H1 (cell line): ENCODE results near the gene STEAP4. TPM values are rescaled to one million over a fixed set of nuclear protein-coding genes. Genes with fewer than 3 reads are reported as not detected.

Source experiments
- CTCF ChIA-PET: fragments of 300-600 bp; sonication (Branson Sonifier 250); formaldehyde crosslinking; loops from one replicate; lab custom pipeline; 2021; ENCODE audit not compliant: partially characterized antibody; lab: Charles Lee
- POLR2A ChIA-PET: fragments of 300-600 bp; sonication (Branson Sonifier 250); formaldehyde crosslinking; loops from one replicate; lab custom pipeline; 2021; ENCODE audit warnings: inconsistent platforms; ENCODE audit not compliant: partially characterized antibody; lab: Charles Lee
- DNase-seq, 2 experiments: peaks; one replicate each; pipeline versions ENCODE4 v3.0.0 to v3.0.0-alpha.2; 2010 to 2022; ENCODE audit warnings: low spot score in 2 of 2, low read depth in 1 of 2, mixed read lengths in 1 of 2
- FAIRE-seq: peaks from 2 replicates; lab custom pipeline; 2011; peaks lifted over from hg19 to GRCh38; lab: Jason Lieb, UNC
- H2AFZ ChIP-seq: 2 replicates; pipeline ENCODE4 v1.8.1; 2012; ENCODE audit warnings: low read length, inconsistent platforms
- H2AK5ac ChIP-seq: 2 replicates; pipeline ENCODE4 v1.6.1; 2013; ENCODE audit warnings: low read depth, low read length
- H2BK120ac ChIP-seq: replicated peaks from 2 replicates; pipeline ENCODE3; 2013; ENCODE audit warnings: low read depth, low read length, inconsistent platforms
- H2BK12ac ChIP-seq: 2 replicates; pipeline ENCODE4 v1.6.1; 2013; ENCODE audit warnings: low read depth, low read length
- H2BK15ac ChIP-seq: 2 replicates; pipeline ENCODE4 v1.6.1; 2013; ENCODE audit warnings: low read length
- H2BK20ac ChIP-seq: 2 replicates; pipeline ENCODE4 v1.6.1; 2013; ENCODE audit warnings: low read length
- H2BK5ac ChIP-seq: 2 replicates; pipeline ENCODE4 v1.6.1; 2013; ENCODE audit warnings: low read depth, low read length
- H3K14ac ChIP-seq: 2 replicates; pipeline ENCODE4 v1.6.1; 2013; ENCODE audit warnings: inconsistent platforms; ENCODE audit not compliant: insufficient read length
- H3K18ac ChIP-seq: 2 replicates; pipeline ENCODE4 v1.6.1; 2013; ENCODE audit warnings: low read length; ENCODE audit errors: extremely low read depth
- H3K23ac ChIP-seq: 2 replicates; pipeline ENCODE4 v1.6.1; 2013; ENCODE audit warnings: inconsistent platforms; ENCODE audit not compliant: insufficient read length
- H3K23me2 ChIP-seq: 2 replicates; pipeline ENCODE4 v1.6.1; 2013; ENCODE audit warnings: low read depth, low read length
- H3K27ac ChIP-seq: 2 replicates; pipeline ENCODE4 v1.6.1; 2011; ENCODE audit warnings: low read depth, low read length, inconsistent platforms
- H3K27me3 ChIP-seq, 4 experiments: replicated peaks in 1 of 4; 1 replicate in 1 of 4; 2 replicates in 3 of 4; pipeline versions ENCODE4 v1.6.1 to v1.8.1; 2011 to 2013; ENCODE audit warnings: low read length in 3 of 4, mild to moderate bottlenecking in 3 of 4, inconsistent platforms in 2 of 4, mixed read lengths in 2 of 4, moderate library complexity in 1 of 4; ENCODE audit not compliant: control insufficient read depth in 3 of 4, insufficient read depth in 3 of 4; ENCODE audit errors: extremely low read depth in 1 of 4
- H3K36me3 ChIP-seq, 4 experiments: 2 replicates each; pipeline versions ENCODE4 v1.6.1 to v1.8.1; 2011 to 2013; ENCODE audit warnings: mild to moderate bottlenecking in 4 of 4, low read length in 3 of 4, moderate library complexity in 2 of 4, control low read depth in 1 of 4, inconsistent platforms in 1 of 4; ENCODE audit not compliant: insufficient read depth in 4 of 4, control insufficient read depth in 2 of 4
- H3K4ac ChIP-seq: replicated peaks from 2 replicates; pipeline ENCODE3; 2013; ENCODE audit warnings: low read length, low read depth, mixed read lengths, inconsistent platforms; ENCODE audit not compliant: insufficient read length
- H3K4me1 ChIP-seq, 4 experiments: replicated peaks in 1 of 4; 1 replicate in 1 of 4; 2 replicates in 3 of 4; pipeline versions ENCODE4 v1.6.1 to v1.8.1; 2011 to 2013; ENCODE audit warnings: low read length in 3 of 4, inconsistent platforms in 2 of 4, mixed read lengths in 1 of 4; ENCODE audit not compliant: insufficient read depth in 4 of 4, control insufficient read depth in 3 of 4
- H3K4me2 ChIP-seq, 2 experiments: 2 replicates each; pipeline versions ENCODE4 v1.6.1 to v1.8.1; 2011 to 2013; ENCODE audit warnings: low read depth in 2 of 2, low read length in 2 of 2, control low read depth in 1 of 2, inconsistent platforms in 1 of 2, mild to moderate bottlenecking in 1 of 2; ENCODE audit not compliant: insufficient read depth in 1 of 2
- H3K4me3 ChIP-seq, 4 experiments: fragments of 200-600, 300-600 bp in 1 of 4; sonication (generic), shearing (Covaris generic), sonication (Bioruptor Twin) in 1 of 4; 2 replicates each; pipeline versions ENCODE4 v1.5.1 to v1.8.1; 2011 to 2016; ENCODE audit warnings: low read length in 4 of 4, low read depth in 3 of 4, control low read depth in 2 of 4, inconsistent platforms in 2 of 4, mild to moderate bottlenecking in 2 of 4, mixed read lengths in 1 of 4, moderate library complexity in 1 of 4; ENCODE audit not compliant: insufficient read depth in 2 of 4; ENCODE audit errors: extremely low read depth in 1 of 4
- H3K56ac ChIP-seq: replicated peaks from 2 replicates; pipeline ENCODE3; 2013; ENCODE audit warnings: low read depth, mild to moderate bottlenecking, mixed read lengths, low read length, inconsistent platforms; ENCODE audit not compliant: insufficient read length
- H3K79me1 ChIP-seq: 2 replicates; pipeline ENCODE4 v1.6.1; 2013; ENCODE audit warnings: low read depth, low read length, control low read depth
- H3K79me2 ChIP-seq, 2 experiments: 2 replicates each; pipeline versions ENCODE4 v1.6.1 to v1.8.1; 2012 to 2013; ENCODE audit warnings: low read length in 2 of 2, mild to moderate bottlenecking in 2 of 2, inconsistent platforms in 1 of 2; ENCODE audit not compliant: insufficient read depth in 2 of 2, control insufficient read depth in 1 of 2
- H3K9ac ChIP-seq, 4 experiments: replicated peaks in 1 of 4; 1 replicate in 1 of 4; 2 replicates in 3 of 4; pipeline versions ENCODE4 v1.6.1 to v1.8.1; 2011 to 2013; ENCODE audit warnings: low read depth in 3 of 4, low read length in 3 of 4, control low read depth in 2 of 4, mild to moderate bottlenecking in 2 of 4, moderate library complexity in 2 of 4, inconsistent platforms in 1 of 4; ENCODE audit errors: extremely low read depth in 1 of 4
- H3K9me3 ChIP-seq, 2 experiments: 2 replicates each; pipeline versions ENCODE4 v1.6.1 to v1.8.1; 2012 to 2013; ENCODE audit warnings: mild to moderate bottlenecking in 2 of 2, moderate library complexity in 2 of 2, control low read depth in 1 of 2, inconsistent platforms in 1 of 2, low read depth in 1 of 2, low read length in 1 of 2, mixed read lengths in 1 of 2; ENCODE audit not compliant: insufficient read depth in 2 of 2
- H4K20me1 ChIP-seq, 2 experiments: replicated peaks in 1 of 2; 2 replicates each; pipeline versions ENCODE3 to v1.8.1; 2011 to 2013; ENCODE audit warnings: inconsistent platforms in 2 of 2, low read length in 2 of 2, mild to moderate bottlenecking in 1 of 2; ENCODE audit not compliant: insufficient read depth in 2 of 2, control insufficient read depth in 1 of 2
- H4K5ac ChIP-seq: 2 replicates; pipeline ENCODE4 v1.6.1; 2013; ENCODE audit warnings: low read length, low read depth, mixed read lengths, inconsistent platforms; ENCODE audit not compliant: insufficient read length
- H4K8ac ChIP-seq: 2 replicates; pipeline ENCODE4 v1.8.0; 2013; ENCODE audit warnings: mild to moderate bottlenecking, moderate library complexity, low read length, inconsistent platforms; ENCODE audit not compliant: insufficient read depth; ENCODE audit errors: extremely low read depth
- H4K91ac ChIP-seq: replicated peaks from 2 replicates; pipeline ENCODE3; 2013; ENCODE audit warnings: low read length, mixed read lengths, inconsistent platforms; ENCODE audit not compliant: insufficient read length
- SIRT6 ChIP-seq: IDR thresholded peaks from one replicate; pipeline ENCODE4 v1.7.1; 2012; ENCODE audit warnings: low read length, inconsistent platforms
- TAF7 ChIP-seq: optimal IDR thresholded peaks from 2 replicates; pipeline ENCODE3; 2011; ENCODE audit warnings: low read depth, mild to moderate bottlenecking, inconsistent platforms, low read length, moderate library complexity, borderline replicate concordance
- WGBS, 2 experiments: shearing (Covaris generic) in 1 of 2; methylation state at CpG; one replicate each; pipeline versions ENCODE4 v1.1.6 to v1.1.7; 2013 to 2015; ENCODE audit warnings: low lambda C conversion rate in 2 of 2, mixed read lengths in 2 of 2, inconsistent platforms in 1 of 2, low coverage in 1 of 2, missing lambda C conversion rate in 1 of 2; ENCODE audit not compliant: insufficient replicate concordance in 2 of 2, insufficient coverage in 1 of 2, insufficient read length in 1 of 2; ENCODE audit errors: extremely low coverage in 1 of 2, missing lambda C conversion rate in 1 of 2; 5-methylcytosine and 5-hydroxymethylcytosine counted together
- polyA plus RNA-seq, 7 experiments: library from polyadenylated mRNA; depleted of rRNA in 3 of 7; stranded (reverse) in 5 of 7; unstranded in 2 of 7; fragments of >200 nt in 5 of 7; fragments of 200-250 nt in 2 of 7; gene quantifications; 1 replicate in 5 of 7; 2 replicates in 1 of 7; 4 replicates in 1 of 7; pipeline versions ENCODE4 v1.2.1 to v1.2.3, GENCODE V29; 2011 to 2013; ENCODE audit warnings: missing spikeins in 2 of 7, mixed read lengths in 2 of 7
- total RNA-seq: library from RNA; stranded (reverse); fragmentation: NEBNext Ultra II Directional; extraction: Animal tissue kit (Norgen Biotek cat#: 25700); gene quantifications from 2 replicates; pipeline ENCODE4 v1.2.1, GENCODE V29; 2021

The STEAP4 gene
- total and polyA plus RNA-seq, 2 of the 8 experiments (the other 6 are each of a cell fraction or from before 2014, with no cell fraction given), result under 0.01 TPM; not detected in 1

DNA sequence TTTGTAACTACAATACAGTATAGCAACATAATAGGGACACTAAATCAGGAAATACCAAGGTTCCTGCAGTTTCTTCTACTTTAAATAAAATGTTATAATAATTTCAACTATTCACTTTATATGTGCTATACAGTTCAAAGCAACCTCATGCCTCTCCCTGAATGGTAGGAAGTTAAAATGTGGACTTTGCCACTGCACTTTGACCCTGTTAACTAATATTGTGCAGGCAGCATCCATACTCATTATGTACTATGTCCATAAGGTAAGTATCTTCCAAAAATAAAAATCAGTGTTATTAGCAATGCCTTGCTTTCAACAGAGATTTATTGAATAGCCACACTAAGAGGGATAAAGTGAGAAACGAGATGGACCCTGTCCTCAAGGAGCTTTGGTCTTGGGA, 4.8 kb downstream of the STEAP4 start:
- no peak overlapping the region for H3K14ac ChIP-seq
- H2AFZ ChIP-seq, result no peak overlapping the region
- no peak overlapping the region for H3K4me2 ChIP-seq
- H2BK120ac ChIP-seq, result no peak overlapping the region
- no peak overlapping the region for H3K4me3 ChIP-seq
- CTCF ChIA-PET, result no interaction called here
- no peaks in the 10 kb centered on the region for H3K9me3 ChIP-seq
- no peaks in the 10 kb centered on the region for H3K79me2 ChIP-seq
- 100% methylated on average over 1 of the region's 1 CpG; no CpG with 5 or more reads in 1 of the 2 experiments for WGBS, 2 experiments
- H3K23ac ChIP-seq, result no peak overlapping the region
- H2BK20ac ChIP-seq, result no peak overlapping the region
- no peak overlapping the region for H2BK5ac ChIP-seq
- no peak overlapping the region for H2BK15ac ChIP-seq
- no peak overlapping the region for H3K18ac ChIP-seq
- no peak overlapping the region for H3K56ac ChIP-seq
- peaks cover 0 to under 1% (median 0%) of the 10 kb centered on the region in 4 experiments; a peak in 3 of 7 replicates for H3K4me1 ChIP-seq
- no peak for TF ChIP-seq SIRT6
- TF ChIP-seq TAF7, result no peak
- H3K4ac ChIP-seq, result no peak overlapping the region
- no peak for DNase-seq
- no peak overlapping the region for H4K8ac ChIP-seq
- FAIRE-seq, result no peak
- no peak overlapping the region for H2AK5ac ChIP-seq
- H3K79me1 ChIP-seq, result no peaks in the 10 kb centered on the region
- H3K9ac ChIP-seq, result no peak overlapping the region
- H4K91ac ChIP-seq, result no peak overlapping the region
- peaks cover 7% of the 10 kb centered on the region; the same call in 1 of the 2 replicates for H3K23me2 ChIP-seq
- no peak overlapping the region for H4K5ac ChIP-seq
- POLR2A ChIA-PET, result no interaction called here
- no peak overlapping the region for H2BK12ac ChIP-seq
- H3K36me3 ChIP-seq, result no peaks in the 10 kb centered on the region
- no peak overlapping the region for H3K27ac ChIP-seq
- no peaks in the 10 kb centered on the region for H4K20me1 ChIP-seq
- H3K27me3 ChIP-seq, result peaks cover 0 to 7% (median 5%) of the 10 kb centered on the region in 4 experiments; a peak in 5 of 7 replicates
